H1 (cell line): Measurements from ENCODE around the gene TENT5A. TPM values are rescaled to one million over a fixed set of nuclear protein-coding genes. Genes with fewer than 3 reads are reported as not detected.

Experiments used
- CTCF ChIA-PET: fragments of 300-600 bp; sonication (Branson Sonifier 250); formaldehyde crosslinking; loops from one replicate; lab custom pipeline; 2021; ENCODE audit not compliant: partially characterized antibody; lab: Charles Lee
- POLR2A ChIA-PET: fragments of 300-600 bp; sonication (Branson Sonifier 250); formaldehyde crosslinking; loops from one replicate; lab custom pipeline; 2021; ENCODE audit warnings: inconsistent platforms; ENCODE audit not compliant: partially characterized antibody; lab: Charles Lee
- DNase-seq, 2 experiments: peaks; one replicate each; pipeline versions ENCODE4 v3.0.0 to v3.0.0-alpha.2; 2010 to 2022; ENCODE audit warnings: low spot score in 2 of 2, low read depth in 1 of 2, mixed read lengths in 1 of 2
- FAIRE-seq: peaks from 2 replicates; lab custom pipeline; 2011; peaks lifted over from hg19 to GRCh38; lab: Jason Lieb, UNC
- H2AFZ ChIP-seq: 2 replicates; pipeline ENCODE4 v1.8.1; 2012; ENCODE audit warnings: low read length, inconsistent platforms
- H2AK5ac ChIP-seq: 2 replicates; pipeline ENCODE4 v1.6.1; 2013; ENCODE audit warnings: low read depth, low read length
- H2BK120ac ChIP-seq: replicated peaks from 2 replicates; pipeline ENCODE3; 2013; ENCODE audit warnings: low read depth, low read length, inconsistent platforms
- H2BK12ac ChIP-seq: 2 replicates; pipeline ENCODE4 v1.6.1; 2013; ENCODE audit warnings: low read depth, low read length
- H2BK15ac ChIP-seq: 2 replicates; pipeline ENCODE4 v1.6.1; 2013; ENCODE audit warnings: low read length
- H2BK20ac ChIP-seq: 2 replicates; pipeline ENCODE4 v1.6.1; 2013; ENCODE audit warnings: low read length
- H2BK5ac ChIP-seq: 2 replicates; pipeline ENCODE4 v1.6.1; 2013; ENCODE audit warnings: low read depth, low read length
- H3K14ac ChIP-seq: 2 replicates; pipeline ENCODE4 v1.6.1; 2013; ENCODE audit warnings: inconsistent platforms; ENCODE audit not compliant: insufficient read length
- H3K18ac ChIP-seq: 2 replicates; pipeline ENCODE4 v1.6.1; 2013; ENCODE audit warnings: low read length; ENCODE audit errors: extremely low read depth
- H3K23ac ChIP-seq: 2 replicates; pipeline ENCODE4 v1.6.1; 2013; ENCODE audit warnings: inconsistent platforms; ENCODE audit not compliant: insufficient read length
- H3K23me2 ChIP-seq: 2 replicates; pipeline ENCODE4 v1.6.1; 2013; ENCODE audit warnings: low read depth, low read length
- H3K27ac ChIP-seq: 2 replicates; pipeline ENCODE4 v1.6.1; 2011; ENCODE audit warnings: low read depth, low read length, inconsistent platforms
- H3K27me3 ChIP-seq, 4 experiments: replicated peaks in 1 of 4; 1 replicate in 1 of 4; 2 replicates in 3 of 4; pipeline versions ENCODE4 v1.6.1 to v1.8.1; 2011 to 2013; ENCODE audit warnings: low read length in 3 of 4, mild to moderate bottlenecking in 3 of 4, inconsistent platforms in 2 of 4, mixed read lengths in 2 of 4, moderate library complexity in 1 of 4; ENCODE audit not compliant: control insufficient read depth in 3 of 4, insufficient read depth in 3 of 4; ENCODE audit errors: extremely low read depth in 1 of 4
- H3K36me3 ChIP-seq, 4 experiments: 2 replicates each; pipeline versions ENCODE4 v1.6.1 to v1.8.1; 2011 to 2013; ENCODE audit warnings: mild to moderate bottlenecking in 4 of 4, low read length in 3 of 4, moderate library complexity in 2 of 4, control low read depth in 1 of 4, inconsistent platforms in 1 of 4; ENCODE audit not compliant: insufficient read depth in 4 of 4, control insufficient read depth in 2 of 4
- H3K4ac ChIP-seq: replicated peaks from 2 replicates; pipeline ENCODE3; 2013; ENCODE audit warnings: low read length, low read depth, mixed read lengths, inconsistent platforms; ENCODE audit not compliant: insufficient read length
- H3K4me1 ChIP-seq, 4 experiments: replicated peaks in 1 of 4; 1 replicate in 1 of 4; 2 replicates in 3 of 4; pipeline versions ENCODE4 v1.6.1 to v1.8.1; 2011 to 2013; ENCODE audit warnings: low read length in 3 of 4, inconsistent platforms in 2 of 4, mixed read lengths in 1 of 4; ENCODE audit not compliant: insufficient read depth in 4 of 4, control insufficient read depth in 3 of 4
- H3K4me2 ChIP-seq, 2 experiments: 2 replicates each; pipeline versions ENCODE4 v1.6.1 to v1.8.1; 2011 to 2013; ENCODE audit warnings: low read depth in 2 of 2, low read length in 2 of 2, control low read depth in 1 of 2, inconsistent platforms in 1 of 2, mild to moderate bottlenecking in 1 of 2; ENCODE audit not compliant: insufficient read depth in 1 of 2
- H3K4me3 ChIP-seq, 4 experiments: fragments of 200-600, 300-600 bp in 1 of 4; sonication (generic), shearing (Covaris generic), sonication (Bioruptor Twin) in 1 of 4; 2 replicates each; pipeline versions ENCODE4 v1.5.1 to v1.8.1; 2011 to 2016; ENCODE audit warnings: low read length in 4 of 4, low read depth in 3 of 4, control low read depth in 2 of 4, inconsistent platforms in 2 of 4, mild to moderate bottlenecking in 2 of 4, mixed read lengths in 1 of 4, moderate library complexity in 1 of 4; ENCODE audit not compliant: insufficient read depth in 2 of 4; ENCODE audit errors: extremely low read depth in 1 of 4
- H3K56ac ChIP-seq: replicated peaks from 2 replicates; pipeline ENCODE3; 2013; ENCODE audit warnings: low read depth, mild to moderate bottlenecking, mixed read lengths, low read length, inconsistent platforms; ENCODE audit not compliant: insufficient read length
- H3K79me1 ChIP-seq: 2 replicates; pipeline ENCODE4 v1.6.1; 2013; ENCODE audit warnings: low read depth, low read length, control low read depth
- H3K79me2 ChIP-seq, 2 experiments: 2 replicates each; pipeline versions ENCODE4 v1.6.1 to v1.8.1; 2012 to 2013; ENCODE audit warnings: low read length in 2 of 2, mild to moderate bottlenecking in 2 of 2, inconsistent platforms in 1 of 2; ENCODE audit not compliant: insufficient read depth in 2 of 2, control insufficient read depth in 1 of 2
- H3K9ac ChIP-seq, 4 experiments: replicated peaks in 1 of 4; 1 replicate in 1 of 4; 2 replicates in 3 of 4; pipeline versions ENCODE4 v1.6.1 to v1.8.1; 2011 to 2013; ENCODE audit warnings: low read depth in 3 of 4, low read length in 3 of 4, control low read depth in 2 of 4, mild to moderate bottlenecking in 2 of 4, moderate library complexity in 2 of 4, inconsistent platforms in 1 of 4; ENCODE audit errors: extremely low read depth in 1 of 4
- H3K9me3 ChIP-seq, 2 experiments: 2 replicates each; pipeline versions ENCODE4 v1.6.1 to v1.8.1; 2012 to 2013; ENCODE audit warnings: mild to moderate bottlenecking in 2 of 2, moderate library complexity in 2 of 2, control low read depth in 1 of 2, inconsistent platforms in 1 of 2, low read depth in 1 of 2, low read length in 1 of 2, mixed read lengths in 1 of 2; ENCODE audit not compliant: insufficient read depth in 2 of 2
- H4K20me1 ChIP-seq, 2 experiments: replicated peaks in 1 of 2; 2 replicates each; pipeline versions ENCODE3 to v1.8.1; 2011 to 2013; ENCODE audit warnings: inconsistent platforms in 2 of 2, low read length in 2 of 2, mild to moderate bottlenecking in 1 of 2; ENCODE audit not compliant: insufficient read depth in 2 of 2, control insufficient read depth in 1 of 2
- H4K5ac ChIP-seq: 2 replicates; pipeline ENCODE4 v1.6.1; 2013; ENCODE audit warnings: low read length, low read depth, mixed read lengths, inconsistent platforms; ENCODE audit not compliant: insufficient read length
- H4K8ac ChIP-seq: 2 replicates; pipeline ENCODE4 v1.8.0; 2013; ENCODE audit warnings: mild to moderate bottlenecking, moderate library complexity, low read length, inconsistent platforms; ENCODE audit not compliant: insufficient read depth; ENCODE audit errors: extremely low read depth
- H4K91ac ChIP-seq: replicated peaks from 2 replicates; pipeline ENCODE3; 2013; ENCODE audit warnings: low read length, mixed read lengths, inconsistent platforms; ENCODE audit not compliant: insufficient read length
- ASH2L ChIP-seq: fragments of 200-600, 300-600 bp; sonication (generic); IDR thresholded peaks from one replicate; pipeline ENCODE4 v1.7.1; 2017; ENCODE audit warnings: low read length
- BACH1 ChIP-seq: IDR thresholded peaks from 2 replicates; pipeline ENCODE4 v1.6.1; 2012; ENCODE audit warnings: low read length, improper control_type of control experiment
- EP300 ChIP-seq, 2 experiments: IDR thresholded peaks; 1 replicate in 1 of 2; 2 replicates in 1 of 2; pipeline ENCODE4 v1.6.1; 2011 to 2012; ENCODE audit warnings: low read depth in 2 of 2, low read length in 2 of 2, mild to moderate bottlenecking in 2 of 2, borderline replicate concordance in 1 of 2, inconsistent platforms in 1 of 2, moderate library complexity in 1 of 2
- HDAC6 ChIP-seq: IDR thresholded peaks from one replicate; pipeline ENCODE4 v1.7.1; 2012; ENCODE audit warnings: low read depth, mild to moderate bottlenecking, inconsistent platforms, low read length, moderate library complexity
- JUND ChIP-seq: IDR thresholded peaks from 2 replicates; pipeline ENCODE4 v1.6.1; 2011; ENCODE audit warnings: mild to moderate bottlenecking, improper control_type of control experiment, low read length
- SP1 ChIP-seq: IDR thresholded peaks from 2 replicates; pipeline ENCODE4 v1.6.1; 2011; ENCODE audit warnings: low read depth, low read length
- SP4 ChIP-seq: IDR thresholded peaks from 2 replicates; pipeline ENCODE4 v1.6.1; 2012; ENCODE audit warnings: low read length, inconsistent platforms
- TEAD4 ChIP-seq: IDR thresholded peaks from 2 replicates; pipeline ENCODE4 v1.6.1; 2012; ENCODE audit warnings: low read depth, low read length, inconsistent platforms, mixed read lengths
- YY1 ChIP-seq: IDR thresholded peaks from 2 replicates; pipeline ENCODE4 v1.6.1; 2011; ENCODE audit warnings: low read depth, mild to moderate bottlenecking, low read length
- WGBS, 2 experiments: shearing (Covaris generic) in 1 of 2; methylation state at CpG; one replicate each; pipeline versions ENCODE4 v1.1.6 to v1.1.7; 2013 to 2015; ENCODE audit warnings: low lambda C conversion rate in 2 of 2, mixed read lengths in 2 of 2, inconsistent platforms in 1 of 2, low coverage in 1 of 2, missing lambda C conversion rate in 1 of 2; ENCODE audit not compliant: insufficient replicate concordance in 2 of 2, insufficient coverage in 1 of 2, insufficient read length in 1 of 2; ENCODE audit errors: extremely low coverage in 1 of 2, missing lambda C conversion rate in 1 of 2; 5-methylcytosine and 5-hydroxymethylcytosine counted together
- polyA plus RNA-seq, 7 experiments: library from polyadenylated mRNA; depleted of rRNA in 3 of 7; stranded (reverse) in 5 of 7; unstranded in 2 of 7; fragments of >200 nt in 5 of 7; fragments of 200-250 nt in 2 of 7; gene quantifications; 1 replicate in 5 of 7; 2 replicates in 1 of 7; 4 replicates in 1 of 7; pipeline versions ENCODE4 v1.2.1 to v1.2.3, GENCODE V29; 2011 to 2013; ENCODE audit warnings: missing spikeins in 2 of 7, mixed read lengths in 2 of 7
- total RNA-seq: library from RNA; stranded (reverse); fragmentation: NEBNext Ultra II Directional; extraction: Animal tissue kit (Norgen Biotek cat#: 25700); gene quantifications from 2 replicates; pipeline ENCODE4 v1.2.1, GENCODE V29; 2021
- TF ChIP-seq, protein P1 (sequence below): IDR thresholded peaks from 2 replicates; pipeline ENCODE4 v1.6.1; 2011; ENCODE audit warnings: low read depth, mild to moderate bottlenecking, low read length; ENCODE audit not compliant: insufficient read depth
- TF ChIP-seq, protein P2 (sequence below): IDR thresholded peaks from 2 replicates; pipeline ENCODE4 v1.6.1; 2012; ENCODE audit warnings: inconsistent platforms

Gene TENT5A
- total and polyA plus RNA-seq, 2 of the 8 experiments (the other 6 are each of a cell fraction or from before 2014, with no cell fraction given): 0.91 to 2.9 TPM

DNA sequence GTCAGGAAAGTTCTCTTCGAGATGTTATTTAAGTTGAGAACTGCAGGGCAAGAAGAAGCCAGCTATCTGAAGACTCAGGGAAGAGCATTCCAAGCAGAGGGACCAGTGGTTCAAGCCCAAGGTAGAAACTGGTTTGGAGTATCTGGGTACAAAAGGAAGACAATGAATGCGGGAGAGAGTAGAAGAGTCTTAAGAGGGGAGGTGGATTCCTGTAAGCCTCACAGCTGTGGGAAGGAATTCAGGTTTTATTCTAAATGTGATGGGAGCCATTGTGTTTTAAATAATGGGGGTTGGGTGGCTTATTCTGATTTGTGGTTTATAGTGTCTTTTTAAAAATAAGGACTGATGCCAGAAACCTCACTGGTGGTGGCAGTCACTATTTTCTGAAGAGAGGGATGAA is 37.6 kb upstream of the TENT5A start:
- FAIRE-seq (peak; percentile 92), DNase-seq (peak in 1 of 2 experiments; percentile 36)
- Histone ChIP-seq H2BK12ac (no peak overlapping the region), H4K8ac (no peak overlapping the region), H3K27me3 (peaks cover 0 to 1% (median 0%) of the 10 kb centered on the region in 4 experiments; a peak in 1 of 7 replicates), H3K4me3 (peak overlapping the region in 1 of 4 experiments; percentile 33; a peak in 1 of 8 replicates), H3K23ac (no peak overlapping the region), H3K27ac (peak overlapping the region; percentile 9; the same call in 1 of the 2 replicates), H3K14ac (no peak overlapping the region), H3K4me2 (peak overlapping the region; percentile 41 to 57; a peak in 3 of 4 replicates), H2BK20ac (no peak overlapping the region), H2AK5ac (no peak overlapping the region), H3K79me2 (no peaks in the 10 kb centered on the region), H3K4me1 (peaks cover 2 to 11% (median 8%) of the 10 kb centered on the region in 4 experiments; a peak in 5 of 7 replicates), H4K5ac (peak overlapping the region; percentile 5), H4K91ac (no peak overlapping the region), H3K4ac (no peak overlapping the region), H2AFZ (no peak overlapping the region), H2BK15ac (no peak overlapping the region), H3K79me1 (no peaks in the 10 kb centered on the region), H3K9me3 (no peaks in the 10 kb centered on the region), H3K9ac (no peak overlapping the region), H3K18ac (no peak overlapping the region), H2BK120ac (no peak overlapping the region), H3K23me2 (no peaks in the 10 kb centered on the region), H3K36me3 (no peaks in the 10 kb centered on the region), H4K20me1 (no peaks in the 10 kb centered on the region), H2BK5ac (no peak overlapping the region), H3K56ac (no peak overlapping the region)
- ChIA-PET CTCF (no interaction called here), POLR2A (no interaction called here)
- WGBS, 2 experiments: 60% methylated on average over 2 of the region's 2 CpGs; no CpG with 5 or more reads in 1 of the 2 experiments
- TF ChIP-seq EP300 (IDR thresholded peaks at IDR 0.05; ENCODE audit: borderline replicate concordance in 1 of 2, low read depth in 2 of 2, low read length in 2 of 2): peak in 1 of 2 experiments; percentile 63; a peak in 1 of 3 replicates
- no peak for TF ChIP-seq YY1
- TF ChIP-seq, protein P1, sequence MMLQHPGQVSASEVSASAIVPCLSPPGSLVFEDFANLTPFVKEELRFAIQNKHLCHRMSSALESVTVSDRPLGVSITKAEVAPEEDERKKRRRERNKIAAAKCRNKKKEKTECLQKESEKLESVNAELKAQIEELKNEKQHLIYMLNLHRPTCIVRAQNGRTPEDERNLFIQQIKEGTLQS: no peak
- TF ChIP-seq ASH2L: peak; percentile 63
- TF ChIP-seq, protein P2, sequence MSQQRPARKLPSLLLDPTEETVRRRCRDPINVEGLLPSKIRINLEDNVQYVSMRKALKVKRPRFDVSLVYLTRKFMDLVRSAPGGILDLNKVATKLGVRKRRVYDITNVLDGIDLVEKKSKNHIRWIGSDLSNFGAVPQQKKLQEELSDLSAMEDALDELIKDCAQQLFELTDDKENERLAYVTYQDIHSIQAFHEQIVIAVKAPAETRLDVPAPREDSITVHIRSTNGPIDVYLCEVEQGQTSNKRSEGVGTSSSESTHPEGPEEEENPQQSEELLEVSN: no peak
- TF ChIP-seq SP1: peak; percentile 77
- no peak for TF ChIP-seq HDAC6
- TF ChIP-seq BACH1: no peak
- no peak for TF ChIP-seq JUND
- 0 out of 2 replicates have a peak, but pooled peaks have one; percentile 62 for TF ChIP-seq TEAD4
- no peak for TF ChIP-seq SP4
